Suppressor macrophage (primary cell): ENCODE measurements around the gene PDE6B.
"Not testable (repeated sequence)": the region's sequence is repeated elsewhere in the genome, so short reads cannot be mapped to it uniquely, and the experiment has no call there.

Experiments
- DNase-seq, 4 experiments: peaks; one replicate each; pipeline ENCODE4 v3.0.0-alpha.2; 2020 to 2022

The PDE6B gene

GRCh38 chr4:684623-685327, 59.4 kb downstream of the PDE6B start:
- no peak for DNase-seq

- no peak for DNase-seq
Measured at GRCh38 chr4:685679-686412, 60.5 kb downstream of the PDE6B start.

DNA sequence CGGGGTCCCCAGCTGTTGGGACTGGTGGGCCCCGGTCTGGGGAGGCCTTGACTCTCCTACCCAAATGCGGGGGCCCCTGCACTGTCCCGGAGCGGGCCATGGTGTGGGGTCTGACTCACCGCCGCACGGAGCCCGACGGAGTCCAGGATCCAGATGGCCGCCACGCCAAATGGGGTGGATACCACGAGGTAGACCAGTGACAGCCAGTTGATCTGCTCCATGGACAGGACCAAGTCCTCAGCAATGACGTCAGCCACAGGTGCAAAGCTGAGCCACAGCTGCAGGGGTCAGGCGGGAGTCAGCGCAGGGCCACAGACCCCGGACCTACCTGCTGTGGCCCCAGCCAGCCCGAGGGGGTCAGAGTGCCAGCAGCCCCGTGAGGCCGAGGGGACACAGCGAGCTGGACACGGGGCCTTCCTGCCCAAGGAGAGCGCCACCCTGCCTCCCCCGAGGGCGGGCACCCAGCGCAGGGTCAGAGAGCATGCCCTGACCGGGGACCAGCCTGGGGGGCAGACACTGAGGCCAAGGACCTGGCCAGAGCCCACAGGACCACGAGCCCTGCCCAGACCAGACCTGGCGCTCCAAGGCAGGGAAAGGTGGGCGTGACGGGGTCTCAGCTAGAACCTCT, 61.2 kb downstream of the PDE6B start:
- DNase-seq, result no peak

DNA sequence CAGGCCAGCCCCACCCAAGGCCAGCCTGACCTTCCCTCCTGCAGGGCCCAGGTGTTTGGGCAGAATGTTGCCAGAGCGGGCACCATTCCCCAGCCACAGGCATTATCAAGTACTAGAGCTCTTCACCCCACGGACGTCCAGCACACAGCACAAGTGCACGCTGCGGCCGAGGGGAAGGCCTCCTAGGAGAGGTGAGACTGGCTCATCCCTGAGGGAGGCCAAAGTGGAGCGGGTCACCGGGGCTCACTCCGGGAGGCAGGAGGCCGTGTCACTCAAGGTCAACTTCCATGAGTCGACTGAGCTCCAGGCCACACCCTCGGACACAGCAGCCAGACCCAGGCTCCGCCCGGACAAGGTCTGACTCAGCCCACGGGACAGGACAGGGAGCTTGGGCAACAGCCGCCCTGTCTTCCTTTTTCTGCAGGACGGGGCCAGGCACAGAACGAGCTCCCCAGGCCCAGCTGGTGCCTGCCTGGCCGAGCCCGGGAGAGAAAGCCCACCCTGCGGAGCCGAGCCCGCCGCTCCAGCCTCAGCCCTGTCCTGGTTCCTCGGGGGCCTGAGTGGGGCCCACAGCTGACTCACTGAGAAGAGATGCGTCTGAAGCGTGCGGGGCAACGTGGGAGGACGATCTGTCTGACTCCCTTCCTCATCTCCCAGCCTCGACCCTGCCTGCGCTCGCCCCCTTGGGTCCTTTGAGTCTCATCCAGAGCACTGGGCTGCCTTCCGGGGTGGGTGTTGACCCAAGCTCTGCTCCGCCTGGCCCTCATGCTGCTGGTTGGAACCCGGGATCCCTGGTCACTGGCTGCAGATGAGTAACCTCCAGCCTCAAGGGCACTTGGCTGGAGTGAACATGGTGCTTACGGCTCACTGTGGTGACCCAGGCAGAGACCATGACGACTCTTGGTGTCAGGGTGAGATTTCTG, 61.9 kb downstream of the PDE6B start:
- DNase-seq, result peak; percentile 94 to 98 (median 97)

DNA sequence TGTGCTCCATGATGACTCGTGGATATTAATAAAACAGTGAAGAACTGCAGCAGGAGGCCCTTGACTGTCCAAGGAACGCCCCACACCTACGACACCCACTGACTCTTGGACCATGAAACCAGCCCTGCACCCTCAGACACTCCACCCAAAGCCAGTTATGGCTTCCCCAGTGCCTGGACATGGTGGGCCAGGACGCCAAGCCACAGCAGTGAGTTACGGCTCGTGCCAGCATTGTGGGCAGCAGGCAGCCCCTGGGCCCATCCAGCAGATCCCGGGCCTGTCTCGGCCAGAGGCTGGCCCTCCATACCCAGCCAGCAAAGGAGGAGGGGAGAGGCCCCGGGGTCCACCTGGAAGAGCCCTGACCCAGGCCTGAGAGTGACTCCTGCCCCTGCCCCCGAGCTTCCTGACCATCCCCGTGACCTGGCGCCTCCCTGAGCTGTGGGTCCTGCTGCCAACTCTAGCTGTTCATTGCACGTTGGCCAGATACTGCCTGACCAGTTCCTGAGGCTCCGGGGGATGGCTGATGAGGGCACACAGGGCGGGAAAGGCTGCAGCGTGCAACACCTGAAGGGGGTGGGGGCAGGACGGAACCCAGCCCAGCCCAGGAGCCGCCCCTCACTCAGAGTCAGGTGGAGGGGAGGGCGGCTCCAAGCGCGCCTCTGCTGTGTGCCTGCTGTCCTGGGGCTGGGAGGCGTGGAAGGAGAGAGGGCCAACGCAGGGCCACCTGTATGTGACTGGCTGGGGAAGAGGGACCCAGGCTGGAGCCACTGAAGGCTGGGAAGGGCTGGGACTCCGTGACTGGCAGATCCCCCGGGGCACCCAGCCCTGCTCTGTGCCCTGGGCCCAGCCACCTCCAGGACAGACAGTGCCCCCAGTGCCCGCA, 62.8 kb downstream of the PDE6B start:
- peak in 1 of 4 experiments; percentile 38 for DNase-seq

DNA sequence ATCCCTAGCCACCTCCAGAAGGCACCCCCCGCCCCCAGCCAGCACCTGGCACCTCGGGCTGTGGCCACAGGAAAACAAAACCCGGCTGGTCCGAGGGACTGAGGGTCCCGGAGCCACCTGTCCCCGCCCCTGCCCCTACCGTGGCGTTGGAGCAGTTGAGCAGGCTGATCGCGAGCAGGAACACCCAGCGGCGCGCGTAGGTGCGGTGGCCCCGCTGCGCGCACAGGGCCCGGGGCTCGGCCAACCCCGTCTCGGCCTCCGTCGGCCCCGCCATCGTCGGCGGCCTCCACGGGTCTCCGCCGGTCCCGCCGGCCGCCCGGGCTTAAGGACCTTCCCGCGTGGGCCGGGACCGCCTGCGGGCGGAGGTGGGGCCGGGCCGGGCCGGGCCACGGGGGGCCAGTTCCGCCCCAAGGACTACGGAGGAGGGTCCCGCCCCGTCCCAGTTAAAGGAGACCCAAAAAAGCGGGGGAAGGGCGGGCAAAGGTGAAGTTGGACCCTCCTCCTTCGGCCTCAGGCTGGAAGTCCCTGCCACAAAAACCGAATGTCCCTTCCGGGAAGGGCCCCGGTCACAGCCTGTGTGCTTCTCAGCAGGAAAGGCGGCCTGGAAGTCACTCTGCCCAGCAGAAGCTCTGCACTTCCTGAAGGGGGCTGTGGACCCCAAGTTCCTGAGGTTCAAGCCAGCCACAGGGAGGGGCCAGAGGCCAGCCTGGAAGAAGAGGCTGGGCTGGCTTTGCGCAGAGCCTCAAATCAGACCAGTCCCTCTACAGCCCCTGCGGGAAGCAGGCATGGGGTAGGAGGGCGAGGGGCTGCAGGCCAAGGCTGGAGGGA, 63.7 kb downstream of the PDE6B start, which contains the start of gene SLC49A3:
TSS of gene SLC49A3 (minus strand) at position 298 of the 828 bp plus-strand sequence. CDS start at position 274, 24 bp downstream.
- DNase-seq, result peak; percentile 47 to 85 (median 70)

DNA sequence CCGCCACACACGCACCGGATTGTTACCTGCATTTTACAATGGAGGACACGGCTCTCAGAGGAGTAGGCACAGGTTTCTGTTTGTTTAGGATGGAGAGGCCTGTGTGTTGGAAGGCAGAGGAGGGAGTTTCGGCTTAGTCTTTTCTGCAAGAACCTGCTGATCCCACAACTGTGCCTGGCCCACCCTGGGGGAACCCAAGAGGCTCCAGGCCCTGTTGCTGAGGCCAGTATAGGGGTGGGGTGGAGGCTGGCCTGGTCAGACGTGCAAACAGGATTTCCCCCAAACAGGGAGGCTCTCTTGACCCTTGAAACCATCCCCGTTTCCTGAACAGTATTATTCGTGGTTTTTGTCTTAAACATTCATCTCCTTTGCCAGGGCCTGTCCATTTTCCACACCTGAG, 64.3 kb downstream of the PDE6B start:
- DNase-seq, result no peak

- no peak for DNase-seq
Measured at GRCh38 chr4:692771-693554, 67.6 kb downstream of the PDE6B start.

GRCh38 chr4:694341-694940, 69.1 kb downstream of the PDE6B start:
- not testable (repeated sequence) for DNase-seq

GRCh38 chr4:699816-700580, 74.6 kb downstream of the PDE6B start:
- DNase-seq, result no peak

DNA sequence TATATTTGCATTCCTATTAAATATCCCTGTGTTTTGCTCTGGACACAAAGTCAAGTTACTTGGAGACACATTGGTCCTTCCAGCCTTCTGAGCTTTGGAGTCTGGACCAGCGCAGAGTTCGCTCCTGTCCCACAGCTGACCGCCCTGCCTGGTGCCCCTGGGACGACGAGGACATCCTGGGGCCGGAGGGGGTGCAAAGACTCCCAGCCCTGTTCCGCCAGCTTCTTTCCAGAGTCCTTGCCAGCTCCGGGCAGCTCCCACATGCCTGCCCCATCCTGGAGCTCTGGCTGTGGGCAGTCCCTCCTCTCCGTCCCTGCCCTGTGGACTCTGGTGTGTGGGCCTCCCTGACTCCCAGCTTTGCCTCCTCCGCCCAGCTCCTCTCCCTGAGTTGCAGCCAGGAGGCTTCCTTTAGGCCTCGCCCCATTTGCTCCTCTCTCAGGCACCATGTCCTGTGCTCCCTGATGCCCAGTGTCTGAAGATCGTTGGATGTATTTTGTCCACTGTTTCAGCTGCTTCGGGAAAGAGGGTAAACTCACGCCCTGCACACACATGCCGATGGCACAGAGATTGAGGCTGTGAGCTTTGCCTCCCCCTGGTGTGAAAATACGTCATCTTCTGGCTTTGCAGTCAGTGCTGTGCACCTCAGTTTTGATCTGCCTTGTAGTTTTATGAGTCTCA, 75.4 kb downstream of the PDE6B start:
- DNase-seq, result no peak

- no peak for DNase-seq
Measured at GRCh38 chr4:702618-703048, 77.3 kb downstream of the PDE6B start.

- no peak for DNase-seq
Measured at GRCh38 chr4:703336-704197, 78.2 kb downstream of the PDE6B start.

GRCh38 chr4:704198-704891, 79.0 kb downstream of the PDE6B start:
- DNase-seq, result no peak

DNA sequence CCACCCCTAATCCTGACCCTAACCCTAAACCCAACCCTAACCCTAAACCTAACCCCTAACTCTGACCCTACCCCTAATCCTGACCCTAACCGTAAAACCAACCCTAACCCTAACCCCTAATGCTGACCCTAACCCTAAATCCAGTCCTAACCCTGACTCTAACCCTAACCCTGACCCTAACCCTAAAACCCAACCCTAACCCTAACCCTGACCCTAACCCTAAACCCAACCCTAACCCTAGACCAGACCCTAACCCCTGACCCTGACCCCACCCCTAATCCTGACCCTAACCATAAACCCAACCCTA, 79.6 kb downstream of the PDE6B start:
- DNase-seq, result no peak
